ENCODE data around the gene LMF1.

- TF ChIP-seq CTCF (IDR thresholded peaks at IDR 0.05) (no peak), POLR2A (IDR thresholded peaks at IDR 0.05) (no peak), POLR2AphosphoS5 (IDR thresholded peaks at IDR 0.05) (no peak)
These were observed 78.8 kb downstream of the LMF1 start for GRCh38 chr16:892006-892405.

All from prostate gland (tissue), 2 donors.